Prostate gland (tissue), 2 donors: Measurements from ENCODE around the gene SLC14A1.

Source experiments
- CTCF ChIP-seq, 4 experiments: fragments of 200-600 bp in 2 of 4; fragments of 450-650 bp in 2 of 4; sonication (generic) in 2 of 4; IDR thresholded peaks; 1 replicate in 3 of 4; 2 replicates in 1 of 4; pipeline ENCODE4 v1.5.1; 2016 to 2019; ENCODE audit warnings: antibody characterized with exemption in 4 of 4, mild to moderate bottlenecking in 2 of 4, moderate library complexity in 2 of 4
- POLR2A ChIP-seq: fragments of 450-650 bp; IDR thresholded peaks from one replicate; pipeline ENCODE4 v1.6.1; 2016; ENCODE audit warnings: antibody characterized with exemption, mild to moderate bottlenecking
- POLR2AphosphoS5 ChIP-seq: sonication (generic); formaldehyde crosslinking; IDR thresholded peaks from one replicate; pipeline ENCODE4 v1.6.1; 2017; ENCODE audit warnings: antibody characterized with exemption

DNA sequence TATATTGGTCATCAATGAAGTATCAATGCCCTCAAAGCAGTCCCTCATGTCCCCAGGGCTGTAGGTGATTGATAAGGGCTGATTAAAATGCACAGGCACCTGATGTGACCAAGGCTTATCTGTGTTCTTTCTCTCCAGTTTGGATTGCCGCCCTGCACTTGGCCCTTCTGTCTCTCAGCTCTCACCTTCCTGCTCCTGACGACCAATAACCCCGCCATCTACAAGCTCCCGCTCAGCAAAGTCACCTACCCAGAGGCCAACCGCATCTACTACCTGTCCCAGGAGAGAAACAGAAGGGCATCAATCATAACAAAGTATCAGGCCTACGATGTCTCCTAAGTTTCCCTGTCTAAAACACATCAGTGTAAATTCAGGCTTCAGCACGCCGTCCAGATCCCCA, 41.8 kb upstream of the SLC14A1 start:
- no peak for TF ChIP-seq CTCF (IDR thresholded peaks at IDR 0.05)
- no peak for TF ChIP-seq POLR2A
- TF ChIP-seq POLR2AphosphoS5 = no peak
